ENCODE data around the gene MRTFB. TPM values are rescaled to one million over a fixed set of nuclear protein-coding genes. Genes with fewer than 3 reads are reported as not detected.
A peak's percentile ranks its signal among the peaks of the same experiment; 100 is the strongest.

MRTFB gene
- total RNA-seq, 1 donor from 2014 or later, result 83.1 TPM

GRCh38 chr16:14063618-14064581 lies 7.2 kb upstream of the MRTFB start:
- peaks cover 2% of the 10 kb centered on the region for H3K4me1 Mint-ChIP-seq (ENCODE audit: low read depth)
- H3K27ac Mint-ChIP-seq, result no peak overlapping the region
- peaks cover 6% of the 10 kb centered on the region for H3K9me3 Mint-ChIP-seq (ENCODE audit: low read depth)
- no peak for DNase-seq (ENCODE audit: low spot score, unreplicated experiment)
- no peak overlapping the region for H3K4me3 Mint-ChIP-seq (ENCODE audit: low read depth)
- no peak for TF ChIP-seq CTCF (IDR thresholded peaks at IDR 0.05; ENCODE audit: unreplicated experiment)
- no peaks in the 10 kb centered on the region for H3K27me3 Mint-ChIP-seq
- H3K36me3 Mint-ChIP-seq (ENCODE audit: insufficient read depth), result no peaks in the 10 kb centered on the region

DNA sequence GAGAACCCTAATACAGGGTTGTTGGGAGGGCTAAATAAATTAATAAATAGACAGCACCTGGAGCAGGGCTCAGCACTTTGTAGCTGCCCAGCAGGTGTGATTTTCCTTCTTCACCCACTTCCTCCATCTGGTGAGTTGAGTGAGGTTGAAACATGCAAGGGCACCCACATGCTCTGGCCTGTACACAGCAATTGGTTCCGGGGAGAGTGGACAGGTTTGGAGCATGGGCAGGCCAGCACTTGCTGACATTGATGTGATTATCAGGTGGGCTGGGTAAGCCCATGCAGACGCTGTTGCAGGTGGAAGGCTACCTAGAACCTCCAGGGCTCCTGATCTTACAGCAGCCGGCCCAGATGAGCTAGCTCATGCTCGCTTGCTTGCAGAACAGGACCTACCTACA lies 1.3 kb upstream of the MRTFB start:
- H3K27ac Mint-ChIP-seq, result peak overlapping the region; percentile 94
- H3K36me3 Mint-ChIP-seq (ENCODE audit: insufficient read depth), result no peaks in the 10 kb centered on the region
- H3K4me1 Mint-ChIP-seq (ENCODE audit: low read depth), result peaks cover 33% of the 10 kb centered on the region
- no peak for TF ChIP-seq CTCF (IDR thresholded peaks at IDR 0.05; ENCODE audit: unreplicated experiment)
- no peaks in the 10 kb centered on the region for H3K9me3 Mint-ChIP-seq (ENCODE audit: low read depth)
- DNase-seq (ENCODE audit: low spot score, unreplicated experiment), result no peak
- peak overlapping the region; percentile 85 for H3K4me3 Mint-ChIP-seq (ENCODE audit: low read depth)
- H3K27me3 Mint-ChIP-seq, result no peaks in the 10 kb centered on the region

DNA sequence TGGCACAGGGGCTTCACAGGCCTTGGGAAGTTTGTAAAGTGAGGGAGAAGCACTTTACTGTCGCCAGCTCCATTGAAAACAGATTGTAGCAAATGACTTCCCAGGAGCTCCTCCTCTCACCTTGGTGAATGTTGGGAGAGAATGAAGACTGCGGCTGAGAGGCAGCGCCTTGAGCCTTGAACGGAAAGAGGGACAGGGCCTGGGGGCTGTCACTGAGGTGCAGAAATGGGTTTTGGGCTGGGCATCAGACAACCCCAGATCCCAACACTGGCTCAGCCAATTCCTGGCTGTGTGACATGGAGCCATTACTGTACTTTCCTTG lies 603 bp upstream of the MRTFB start:
- Mint-ChIP-seq H3K27ac (peak overlapping the region; percentile 94), H3K36me3 (ENCODE audit: insufficient read depth) (no peaks in the 10 kb centered on the region), H3K4me1 (ENCODE audit: low read depth) (peaks cover 37% of the 10 kb centered on the region), H3K27me3 (no peaks in the 10 kb centered on the region), H3K4me3 (ENCODE audit: low read depth) (peak overlapping the region; percentile 85), H3K9me3 (ENCODE audit: low read depth) (no peaks in the 10 kb centered on the region)
- DNase-seq (ENCODE audit: low spot score, unreplicated experiment), result no peak
- TF ChIP-seq CTCF (IDR thresholded peaks at IDR 0.05; ENCODE audit: unreplicated experiment), result no peak

GRCh38 chr16:14071576-14072271 lies 605 bp downstream of the MRTFB start:
- Mint-ChIP-seq H3K27me3 (no peaks in the 10 kb centered on the region), H3K9me3 (ENCODE audit: low read depth) (no peaks in the 10 kb centered on the region), H3K4me3 (ENCODE audit: low read depth) (peak overlapping the region; percentile 90), H3K27ac (peak overlapping the region; percentile 96), H3K36me3 (ENCODE audit: insufficient read depth) (peaks cover 4% of the 10 kb centered on the region), H3K4me1 (ENCODE audit: low read depth) (peaks cover 41% of the 10 kb centered on the region)
- no peak for TF ChIP-seq CTCF (IDR thresholded peaks at IDR 0.05; ENCODE audit: unreplicated experiment)
- no peak for DNase-seq (ENCODE audit: low spot score, unreplicated experiment)

- DNase-seq (ENCODE audit: low spot score, unreplicated experiment), result no peak
- Mint-ChIP-seq H3K27ac (peak overlapping the region; percentile 96), H3K36me3 (ENCODE audit: insufficient read depth) (peaks cover 4% of the 10 kb centered on the region), H3K4me1 (ENCODE audit: low read depth) (peaks cover 42% of the 10 kb centered on the region), H3K9me3 (ENCODE audit: low read depth) (no peaks in the 10 kb centered on the region), H3K4me3 (ENCODE audit: low read depth) (peak overlapping the region; percentile 90), H3K27me3 (no peaks in the 10 kb centered on the region)
- no peak for TF ChIP-seq CTCF (IDR thresholded peaks at IDR 0.05; ENCODE audit: unreplicated experiment)
Observed at GRCh38 chr16:14072360-14072759, 1.2 kb downstream of the MRTFB start.
